GM20000 (cell line): ENCODE results near the gene KCTD7.
A peak's percentile ranks its signal among the peaks of the same experiment; 100 is the strongest.
"Not testable (repeated sequence)": the region's sequence is repeated elsewhere in the genome, so short reads cannot be mapped to it uniquely, and the experiment has no call there.

Source experiments
- DNase-seq: peaks from one replicate; pipeline ENCODE4 v3.0.0; 2012; ENCODE audit warnings: low spot score
- CTCF ChIP-seq: IDR thresholded peaks from 2 replicates; pipeline ENCODE4 v1.5.1; 2012; ENCODE audit warnings: mild to moderate bottlenecking, control low read depth; ENCODE audit errors: extremely low read depth, missing control alignments

Gene KCTD7

GRCh38 chr7:66628361-66629221 is at the start of gene KCTD7:
TSS of gene KCTD7 (plus strand) at chr7:66628881. CDS start at chr7:66629065, 184 bp downstream.
- DNase-seq: peak; percentile 100
- TF ChIP-seq CTCF: no peak

GRCh38 chr7:66580380-66580779 is 48.3 kb upstream of the KCTD7 start:
- not testable (repeated sequence) for DNase-seq

- not testable (repeated sequence) for DNase-seq
These were observed 45.7 kb upstream of the KCTD7 start for GRCh38 chr7:66582816-66583489.

- no peak for TF ChIP-seq CTCF
- no peak for DNase-seq
These were observed 45.1 kb upstream of the KCTD7 start for GRCh38 chr7:66583490-66584110.

GRCh38 chr7:66586181-66586580 is 42.5 kb upstream of the KCTD7 start:
- DNase-seq: no peak
- TF ChIP-seq CTCF: no peak

- not testable (repeated sequence) for DNase-seq
These were observed 40.5 kb upstream of the KCTD7 start for GRCh38 chr7:66588226-66588625.

GRCh38 chr7:66588856-66589570 is 39.7 kb upstream of the KCTD7 start:
- not testable (repeated sequence) for DNase-seq

GRCh38 chr7:66590302-66591057 is 38.2 kb upstream of the KCTD7 start:
- not testable (repeated sequence) for DNase-seq

GRCh38 chr7:66591058-66591798 is 37.5 kb upstream of the KCTD7 start:
- not testable (repeated sequence) for DNase-seq
